Inflammatory macrophage treated with lipopolysaccharide for 1 hour (primary cell): ENCODE data around the gene COL17A1.

Experiments
- DNase-seq, 2 donors: peaks; one replicate each; pipeline ENCODE4 v3.0.0-alpha.2; 2020 to 2022

The COL17A1 gene

DNA sequence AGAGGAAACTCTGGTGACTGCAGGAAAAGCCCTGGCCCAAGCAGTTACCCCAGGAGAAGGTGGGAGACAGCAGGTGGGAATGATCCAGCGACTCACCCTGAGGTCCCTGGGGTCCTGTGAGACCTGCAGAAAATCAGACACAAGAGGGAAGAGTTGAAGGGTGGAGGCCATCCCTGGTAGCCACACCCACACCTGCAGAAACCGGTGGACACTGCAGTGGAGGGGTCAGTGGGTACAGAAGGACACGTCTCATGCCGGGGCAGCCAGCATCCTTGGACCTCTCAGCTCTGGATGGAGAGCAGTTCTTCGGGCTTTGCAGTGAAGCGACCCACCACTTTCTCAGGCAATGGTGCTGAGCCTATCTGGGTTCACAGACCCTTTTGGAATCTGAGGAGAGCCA lies 39.0 kb downstream of the COL17A1 start:
- DNase-seq: no peak

DNA sequence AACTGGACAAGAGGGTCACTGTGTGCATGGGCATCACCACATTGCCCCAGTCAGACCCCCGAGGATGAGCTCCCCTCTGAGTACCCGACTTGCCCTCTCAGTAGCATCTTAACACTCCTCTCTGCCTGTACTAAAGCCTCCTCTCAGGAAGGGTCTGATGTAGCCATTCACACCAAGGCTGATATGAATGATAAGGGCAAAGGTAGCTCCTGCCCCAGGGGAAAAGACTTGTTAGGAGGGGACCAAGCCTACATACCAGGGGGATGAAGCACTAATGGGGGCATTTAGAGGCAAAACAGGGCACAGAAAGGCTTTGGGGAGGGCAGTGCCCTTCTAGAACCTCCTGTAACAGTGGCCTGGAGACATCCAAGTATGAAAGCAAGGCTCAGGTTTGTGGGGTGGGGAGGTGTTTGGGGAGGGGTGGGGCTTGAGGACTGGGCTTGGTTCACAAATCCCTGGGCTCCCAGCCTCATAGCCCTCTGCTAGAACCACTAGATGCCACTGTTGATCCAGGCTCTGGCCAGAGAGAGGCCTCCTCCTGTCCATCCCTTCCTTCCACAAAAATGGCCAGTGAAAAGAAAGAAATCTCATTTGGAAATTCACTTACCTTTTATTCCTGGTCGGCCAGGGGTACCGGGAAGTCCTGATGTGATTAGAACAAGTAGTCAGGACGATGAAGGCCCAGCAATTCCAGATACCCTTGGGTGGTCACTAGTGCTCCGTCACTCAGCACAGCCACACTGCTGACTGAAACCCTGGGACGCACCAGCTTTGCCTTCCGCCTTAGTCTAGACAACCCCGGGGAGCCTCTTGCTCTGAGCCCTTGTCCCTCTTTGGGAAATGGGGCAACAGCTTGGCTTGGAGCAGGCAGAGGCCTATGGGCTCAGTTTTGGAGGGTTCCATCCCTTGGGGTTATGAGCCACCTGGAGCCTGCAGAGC lies 40.3 kb downstream of the COL17A1 start:
- peak; percentile 19 to 40 for DNase-seq

DNA sequence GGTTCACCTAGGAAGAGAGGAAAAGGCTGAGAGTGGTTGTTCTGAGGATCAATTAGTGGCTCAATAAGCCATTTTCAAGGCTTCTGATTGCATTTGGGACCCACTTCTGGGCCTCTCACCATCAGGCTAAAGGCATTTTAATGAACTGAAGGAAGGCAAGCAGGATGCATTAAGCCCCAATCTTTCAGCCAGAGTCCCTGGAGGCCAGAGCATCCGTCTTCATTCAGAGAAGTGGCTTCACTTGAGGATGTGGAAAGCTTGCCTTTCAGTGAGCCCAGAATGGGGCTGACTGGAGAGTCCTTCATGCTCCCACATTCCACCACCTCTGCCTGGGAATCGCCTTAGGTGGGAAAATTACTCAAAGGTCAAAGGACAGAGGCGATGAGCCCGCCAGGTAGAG lies 41.8 kb downstream of the COL17A1 start:
- no peak for DNase-seq

DNA sequence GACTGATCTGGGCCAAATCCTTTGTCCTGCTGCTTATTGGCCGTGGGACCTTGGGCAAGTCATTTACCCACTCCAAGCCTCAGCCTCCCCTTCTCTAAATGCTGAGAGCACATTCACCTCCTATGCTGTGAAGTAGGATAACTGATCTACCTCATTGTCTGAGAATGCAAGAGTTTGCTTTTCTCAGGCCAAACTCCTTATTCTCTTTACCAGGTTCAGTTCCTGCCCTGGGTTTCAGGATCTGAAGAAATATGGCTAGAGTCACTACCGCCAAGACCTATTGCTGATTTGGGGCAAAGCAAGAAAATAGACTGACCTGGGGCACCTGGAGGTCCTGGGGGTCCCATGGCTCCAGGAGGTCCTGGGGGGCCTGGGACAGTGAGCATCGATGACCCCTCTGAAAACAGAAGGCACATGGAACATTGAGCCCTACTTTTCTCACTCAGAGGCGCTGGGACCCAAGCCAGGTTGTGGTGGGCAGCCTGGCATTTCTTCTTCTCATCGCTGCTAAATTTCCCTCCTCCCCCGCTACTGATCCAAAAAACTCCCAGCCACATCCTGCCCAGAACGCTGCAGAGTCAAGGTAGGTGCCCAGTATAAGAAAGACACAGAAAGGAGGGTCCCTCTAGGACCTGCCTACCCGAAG lies 42.4 kb downstream of the COL17A1 start:
- DNase-seq: no peak

DNA sequence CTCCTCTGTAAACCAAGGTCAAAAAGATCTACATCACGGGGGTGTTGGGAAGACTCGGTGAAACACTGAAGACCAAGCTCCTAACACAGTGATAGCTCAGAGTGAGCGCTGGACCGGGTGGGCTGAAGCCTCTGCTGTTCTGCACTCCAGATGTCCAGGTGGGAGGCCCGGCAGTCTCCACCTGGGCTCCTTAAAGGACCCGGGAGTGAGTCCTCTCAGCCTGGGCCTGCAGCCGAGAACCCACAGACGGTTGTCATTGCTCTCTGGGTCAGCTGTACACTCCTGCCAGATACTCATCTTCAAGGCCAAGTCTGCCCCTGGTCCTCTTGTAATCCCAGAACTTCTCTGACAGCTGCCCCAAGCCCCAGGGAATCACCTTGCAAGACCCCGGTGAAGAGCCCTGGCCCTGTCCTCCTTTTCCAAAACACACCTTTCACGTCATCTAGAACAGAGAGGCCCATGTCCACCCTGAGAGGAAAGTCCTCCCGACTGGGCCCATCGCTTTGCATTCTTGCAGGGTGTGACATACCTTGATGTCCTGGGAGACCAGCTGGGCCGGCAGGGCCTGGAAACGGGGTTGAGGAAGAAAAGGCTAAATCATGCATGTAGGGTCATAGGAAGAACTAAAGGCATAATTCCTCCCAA lies 43.7 kb downstream of the COL17A1 start:
- no peak for DNase-seq

DNA sequence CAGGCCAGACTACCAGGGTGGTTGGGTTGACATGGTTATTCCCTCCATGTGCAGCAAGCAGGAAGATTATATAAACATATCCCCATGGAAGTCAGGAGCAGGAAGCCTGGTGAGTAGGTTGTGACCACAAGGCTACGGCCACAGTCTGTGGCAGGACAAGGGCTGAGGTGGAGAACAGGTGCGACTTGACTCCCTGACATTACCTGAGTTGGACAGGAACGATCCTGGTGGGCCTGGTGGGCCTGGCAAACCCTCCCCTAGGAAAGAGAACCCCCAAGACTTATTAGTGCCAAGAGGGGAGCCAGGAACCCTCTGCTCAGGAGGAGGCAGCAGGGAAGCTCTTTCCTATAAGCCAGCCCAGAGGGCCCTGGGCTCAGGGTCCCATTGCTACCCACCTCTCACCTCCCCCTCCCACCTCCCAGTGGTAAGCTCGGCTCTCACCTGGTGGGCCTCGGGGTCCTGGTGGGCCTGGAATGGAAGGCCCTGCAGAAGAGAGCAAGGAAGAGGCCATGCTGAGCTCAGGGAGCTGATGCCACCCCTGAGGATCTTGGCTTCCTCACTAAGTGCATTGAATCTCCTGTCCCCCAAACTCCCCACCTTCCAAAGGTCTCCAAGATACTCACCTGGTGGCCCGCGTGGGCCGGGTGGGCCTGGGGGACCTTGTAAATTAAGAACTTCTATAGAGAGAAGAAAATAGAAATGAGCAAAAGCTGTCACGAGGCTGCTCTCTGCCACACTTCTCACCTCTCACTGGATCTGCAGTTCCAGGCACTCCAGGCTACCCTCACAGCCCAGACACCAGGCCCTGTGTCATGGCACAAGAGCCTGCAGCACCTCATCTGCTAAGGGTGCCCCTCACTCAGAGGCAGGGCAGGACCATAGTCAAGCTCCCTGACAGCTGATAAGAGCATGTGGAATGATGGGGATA lies 44.6 kb downstream of the COL17A1 start:
- DNase-seq: no peak

DNA sequence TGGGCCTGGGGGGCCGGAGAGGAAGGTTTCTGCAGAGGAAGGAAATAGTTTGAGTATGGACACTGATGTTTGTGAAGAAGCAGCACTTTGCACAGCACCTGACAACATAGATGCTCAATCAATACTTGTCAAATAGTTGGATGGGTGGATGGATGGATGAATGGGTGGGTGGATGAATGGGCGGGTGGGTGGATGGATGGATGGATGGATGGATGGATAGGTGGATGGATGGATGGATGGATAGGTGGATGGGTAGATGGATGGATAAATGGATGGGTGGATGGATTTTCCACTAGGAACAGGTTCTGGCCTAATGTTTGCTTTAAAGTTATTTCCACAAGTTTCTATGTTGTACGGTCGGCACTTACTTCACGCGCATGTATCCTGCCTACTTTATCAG lies 45.3 kb downstream of the COL17A1 start:
- no peak for DNase-seq

DNA sequence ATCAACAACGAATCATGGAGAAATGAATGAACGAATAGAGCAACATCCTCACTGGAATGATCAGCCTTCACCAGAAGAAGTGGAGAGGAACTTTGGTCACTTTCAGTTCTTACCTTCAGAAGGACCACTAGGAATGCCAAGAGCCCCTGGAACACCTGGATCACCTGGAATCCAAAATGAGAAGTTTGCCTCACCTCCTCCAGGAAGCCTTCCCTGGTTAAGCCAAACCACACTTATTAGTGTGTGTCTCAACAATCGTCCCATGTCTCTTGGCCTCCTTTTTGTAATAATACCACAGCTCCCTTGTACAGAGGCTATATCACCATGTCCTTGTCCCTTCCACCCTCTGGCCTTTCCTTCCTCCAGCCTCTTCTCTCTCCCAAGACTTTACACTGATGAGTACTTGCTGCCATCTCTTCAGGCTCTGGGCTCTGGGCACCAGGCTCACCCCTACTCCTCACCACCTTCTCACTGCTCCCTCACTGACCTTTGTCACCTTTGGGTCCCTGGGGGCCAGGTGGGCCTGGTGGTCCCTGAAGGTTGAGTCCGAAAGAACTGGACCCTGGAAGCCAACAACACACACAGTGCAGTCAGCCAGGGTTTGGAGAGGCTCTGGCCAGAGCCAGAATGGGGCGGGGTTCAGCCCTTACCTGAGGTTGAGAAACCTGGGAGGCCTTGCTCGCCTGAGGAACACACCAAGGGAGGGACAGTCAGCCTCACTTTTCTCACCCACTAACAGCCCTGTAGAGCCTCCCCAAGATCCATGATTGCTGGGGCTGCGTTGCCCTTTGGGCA lies 46.5 kb downstream of the COL17A1 start:
- DNase-seq: no peak

DNA sequence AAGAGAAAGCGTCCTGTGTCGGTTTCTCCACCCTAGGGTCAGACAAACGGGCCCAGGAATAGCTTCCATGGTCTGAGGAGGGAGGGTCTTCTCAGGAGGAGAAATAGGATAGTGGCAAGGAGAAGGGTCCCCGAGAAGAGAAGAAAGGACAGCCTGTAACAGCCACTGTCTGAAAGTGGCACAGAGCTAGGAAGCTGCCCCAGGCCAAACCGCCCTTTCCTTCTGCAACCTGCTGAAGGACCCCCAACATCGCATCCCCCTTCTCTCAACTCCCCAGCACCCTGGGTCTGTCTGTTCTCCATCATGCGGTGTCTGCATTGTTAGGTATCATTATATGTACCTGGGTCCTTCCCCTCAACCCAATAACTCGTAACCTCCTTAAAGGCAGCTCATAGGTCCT lies 47.1 kb downstream of the COL17A1 start:
- no peak for DNase-seq

DNA sequence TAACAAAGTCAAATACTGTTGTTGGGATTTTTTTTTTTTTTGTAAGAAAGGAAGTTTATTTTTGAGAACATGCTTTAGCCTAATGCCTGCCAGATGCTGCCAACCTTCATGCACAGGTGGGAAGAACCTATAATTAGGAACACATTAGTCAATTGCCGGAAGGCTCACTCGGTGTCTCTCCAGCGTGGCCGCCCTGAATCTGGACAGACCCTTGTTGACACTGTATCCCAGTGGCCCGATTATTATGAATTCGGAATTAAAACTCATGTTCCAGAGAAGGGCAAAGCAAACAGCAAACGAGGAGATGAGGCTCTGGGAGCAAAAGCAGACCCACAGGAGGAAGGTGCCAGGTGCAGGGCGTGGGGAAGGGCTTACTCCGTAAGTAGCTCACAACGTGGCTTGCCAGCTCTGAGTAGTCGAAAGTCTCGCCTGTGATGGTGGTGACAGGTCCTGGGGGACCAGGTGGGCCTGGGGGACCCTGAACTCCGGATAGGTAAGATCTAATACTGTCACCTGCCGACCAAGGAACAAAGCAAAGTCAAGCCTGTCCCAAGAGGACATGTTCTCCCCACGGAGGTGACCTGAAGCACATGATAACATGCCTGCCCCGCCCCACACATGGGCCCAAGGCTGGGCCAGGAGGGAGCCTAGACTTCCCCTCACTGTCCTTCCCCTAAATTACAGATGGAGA lies 48.3 kb downstream of the COL17A1 start:
- no peak for DNase-seq

DNA sequence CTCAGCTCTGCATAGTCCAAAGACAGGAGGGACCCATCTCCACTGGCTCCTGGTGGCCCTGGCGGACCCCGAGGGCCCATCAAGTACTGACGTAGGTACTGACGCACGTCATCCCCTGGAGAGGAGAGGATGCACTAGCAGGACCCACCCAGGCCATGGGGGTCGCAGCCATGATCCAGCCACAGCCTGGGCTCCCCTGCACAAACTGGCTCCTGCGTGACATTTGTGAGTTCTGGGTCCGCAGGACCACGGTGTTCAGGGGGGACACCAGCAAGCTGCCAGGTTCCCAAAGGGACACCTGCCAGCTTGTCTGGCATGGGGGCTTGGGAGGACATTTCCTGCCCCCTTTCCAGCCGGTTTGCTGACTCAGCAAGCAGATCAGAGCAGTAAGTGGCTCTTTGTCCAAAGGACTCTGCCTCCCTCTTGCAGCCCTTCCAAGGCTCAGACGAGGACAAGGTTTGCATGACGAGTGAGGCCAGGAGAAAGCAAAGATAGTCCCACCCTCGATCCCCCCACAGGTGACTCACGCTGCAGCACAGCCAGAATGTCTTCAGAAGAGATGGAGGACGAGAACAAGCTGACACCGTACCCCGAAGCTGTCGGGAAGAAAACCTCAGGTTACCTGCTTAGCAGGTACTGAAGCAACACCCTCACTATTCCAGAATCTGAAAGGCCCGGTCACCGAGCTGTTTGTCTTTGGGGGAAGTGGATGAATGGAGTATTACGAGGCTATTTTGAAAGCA lies 49.0 kb downstream of the COL17A1 start:
- DNase-seq: no peak

DNA sequence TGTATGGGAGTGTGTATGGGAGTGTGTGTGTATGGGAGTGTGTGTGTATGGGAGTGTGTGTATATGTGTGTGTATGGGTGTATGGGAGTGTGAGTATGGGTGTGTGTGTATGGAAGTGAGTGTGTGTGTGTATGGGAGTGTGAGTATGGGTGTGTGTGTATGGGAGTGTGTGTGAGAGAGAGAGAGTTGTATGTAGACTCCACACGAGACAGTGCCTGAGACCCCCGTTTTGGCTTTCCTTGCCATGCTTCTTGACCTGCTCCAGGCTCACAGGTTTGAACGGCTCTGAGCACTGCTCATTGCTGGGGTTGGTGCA lies 49.7 kb downstream of the COL17A1 start:
- DNase-seq: no peak

DNA sequence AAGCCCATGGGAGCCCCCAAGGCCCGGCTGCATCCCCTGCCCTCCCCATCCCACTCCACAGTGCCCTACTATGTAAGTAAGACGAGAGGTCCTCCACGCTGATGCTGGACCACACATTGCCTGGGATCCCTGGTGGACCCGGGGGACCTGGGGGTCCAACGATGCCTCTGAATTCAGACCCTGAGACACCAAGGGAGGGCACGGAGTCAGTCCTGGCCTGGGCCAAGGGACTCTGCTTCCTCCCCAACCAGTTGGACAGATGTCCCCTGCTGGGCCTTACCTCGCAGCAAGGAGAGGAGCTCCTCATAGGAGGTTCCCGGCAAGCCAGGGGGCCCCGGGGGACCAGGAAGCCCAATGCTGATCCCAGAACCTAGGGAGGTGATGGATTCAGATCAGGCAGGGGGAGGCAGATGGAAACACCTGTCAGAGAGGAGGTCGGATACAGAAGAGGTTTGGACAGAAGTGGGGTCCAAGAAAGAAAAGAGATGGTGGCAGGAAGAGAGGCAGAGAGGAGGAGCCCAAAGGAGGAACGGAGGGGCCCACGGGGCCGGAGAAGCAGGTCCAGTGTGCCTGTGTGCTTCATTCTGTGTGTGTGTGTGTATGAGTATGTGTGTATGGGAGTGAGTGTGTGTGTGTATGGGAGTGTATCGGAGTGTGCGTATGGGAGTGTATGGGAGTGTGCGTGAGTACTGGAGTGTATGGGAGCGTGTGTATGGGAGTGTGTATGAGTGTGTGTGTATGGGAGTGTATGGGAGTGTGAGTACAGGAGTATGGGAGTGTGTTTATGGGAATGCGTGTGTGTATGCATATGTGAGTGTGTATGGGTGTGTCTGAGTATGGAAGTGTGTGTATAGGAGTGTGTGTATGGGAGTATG lies 50.2 kb downstream of the COL17A1 start:
- DNase-seq: no peak

DNA sequence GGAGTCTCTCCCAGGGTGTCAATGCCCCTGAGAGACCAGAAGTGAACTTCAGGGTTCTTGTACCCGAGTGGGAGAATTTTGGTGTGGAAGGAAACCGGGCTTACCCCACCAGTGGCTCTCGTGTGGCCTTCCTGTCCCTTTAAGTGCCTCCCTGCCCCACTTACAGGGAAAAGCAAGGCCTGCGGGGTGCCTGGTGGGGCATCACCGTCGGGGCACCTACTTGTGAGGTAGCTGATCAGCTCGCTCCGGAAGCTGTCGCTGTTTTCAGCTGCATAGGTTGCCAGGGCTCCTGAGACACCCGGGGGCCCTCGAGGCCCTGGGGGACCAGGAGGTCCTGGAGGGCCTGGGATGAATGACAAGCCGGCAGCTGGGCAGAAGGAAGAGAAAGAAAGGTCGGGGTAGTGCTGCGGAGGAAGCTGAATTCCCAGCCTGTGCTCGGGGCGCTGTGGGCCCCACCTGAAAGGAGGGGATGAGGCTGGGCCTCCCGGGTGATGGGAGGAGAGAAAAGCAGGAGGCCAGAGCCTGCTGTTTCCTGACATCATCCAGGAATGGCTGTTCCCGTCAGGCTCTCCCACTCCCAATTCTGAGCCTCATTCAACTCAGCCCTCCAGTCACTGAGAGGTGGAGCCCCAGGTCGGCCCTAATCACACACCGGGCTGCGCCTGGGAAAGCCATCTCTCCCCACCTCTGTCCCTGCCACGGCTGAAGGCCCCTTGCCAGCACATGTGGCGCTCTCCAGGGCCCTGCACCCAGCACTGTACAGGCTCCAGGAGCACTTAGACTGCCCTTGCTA lies 51.1 kb downstream of the COL17A1 start:
- DNase-seq: no peak

DNA sequence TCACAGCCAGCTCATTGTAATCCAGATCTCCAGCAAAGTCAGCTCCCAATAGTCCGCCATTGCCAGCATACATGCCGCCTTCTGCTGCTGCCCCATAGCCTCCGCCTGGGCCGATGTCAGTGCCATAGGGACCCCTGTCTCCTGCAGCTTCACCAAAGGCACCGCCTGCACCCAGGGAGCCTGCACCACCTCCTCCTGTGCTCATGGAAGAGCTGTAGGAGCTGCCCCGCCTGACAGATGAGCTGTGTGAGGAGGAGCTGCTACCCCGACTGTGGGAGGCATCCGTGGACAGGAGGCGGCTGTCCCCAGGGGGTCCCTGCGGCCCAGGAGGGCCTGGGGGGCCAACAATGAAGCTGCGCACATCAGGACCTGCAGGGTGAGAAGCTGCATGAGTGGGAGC lies 51.7 kb downstream of the COL17A1 start:
- DNase-seq: no peak

DNA sequence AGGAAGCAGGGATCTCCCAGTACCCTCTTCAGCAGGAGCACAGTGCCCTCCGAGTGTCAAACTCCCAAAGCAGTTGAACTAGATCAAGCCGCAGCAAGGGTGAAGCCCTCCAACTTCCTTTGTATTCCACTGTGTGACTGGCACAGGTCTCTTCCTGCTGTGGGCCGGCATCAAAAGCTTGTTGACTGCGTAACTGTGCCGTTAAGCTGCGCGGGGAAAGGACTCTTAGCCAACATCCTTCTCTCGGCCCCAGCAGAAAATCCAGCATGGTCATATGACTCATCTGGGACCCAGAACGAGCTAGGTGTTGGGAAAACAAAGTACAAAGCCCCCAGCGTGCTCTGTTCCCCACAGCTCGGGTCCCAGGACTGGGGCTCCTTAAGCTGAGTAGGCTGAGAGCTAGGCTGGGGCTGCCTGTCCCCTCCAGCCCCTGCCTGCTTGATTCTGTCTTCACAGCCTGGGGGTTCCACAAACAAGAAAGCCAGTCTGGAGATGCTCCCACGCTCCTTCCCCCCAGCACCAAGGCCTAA lies 52.2 kb downstream of the COL17A1 start:
- no peak for DNase-seq

DNA sequence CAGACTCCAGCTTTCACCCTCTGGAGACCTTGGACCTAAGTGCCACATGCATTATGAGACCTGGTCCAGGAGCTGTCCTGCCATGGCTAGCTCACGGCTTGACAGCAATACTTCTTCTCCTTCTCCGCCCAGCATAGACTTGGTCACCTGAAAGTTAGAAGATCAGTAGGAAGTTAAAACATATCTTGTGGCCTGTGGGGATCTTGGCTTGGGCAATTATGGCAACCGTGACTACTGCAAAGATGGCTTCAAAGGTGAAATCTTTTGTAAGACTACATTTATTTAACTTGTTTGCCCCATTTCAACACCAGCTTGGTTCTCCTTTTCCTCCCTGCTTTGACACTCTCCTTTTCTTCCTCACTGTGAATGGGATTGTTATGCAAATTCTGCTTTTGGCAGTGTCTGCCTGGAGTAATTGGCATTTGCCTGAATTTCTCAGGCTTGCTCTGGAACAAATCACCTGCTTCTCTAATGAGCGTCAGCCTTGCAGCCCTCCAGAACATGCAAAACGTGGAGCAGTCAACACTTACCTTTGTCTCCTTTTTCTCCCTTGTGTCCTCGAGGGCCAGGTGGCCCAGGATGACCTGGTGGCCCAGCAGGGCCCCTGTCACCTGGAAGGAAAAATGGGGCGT lies 53.4 kb downstream of the COL17A1 start:
- peak in 1 of 2 donors; percentile 4 for DNase-seq

DNA sequence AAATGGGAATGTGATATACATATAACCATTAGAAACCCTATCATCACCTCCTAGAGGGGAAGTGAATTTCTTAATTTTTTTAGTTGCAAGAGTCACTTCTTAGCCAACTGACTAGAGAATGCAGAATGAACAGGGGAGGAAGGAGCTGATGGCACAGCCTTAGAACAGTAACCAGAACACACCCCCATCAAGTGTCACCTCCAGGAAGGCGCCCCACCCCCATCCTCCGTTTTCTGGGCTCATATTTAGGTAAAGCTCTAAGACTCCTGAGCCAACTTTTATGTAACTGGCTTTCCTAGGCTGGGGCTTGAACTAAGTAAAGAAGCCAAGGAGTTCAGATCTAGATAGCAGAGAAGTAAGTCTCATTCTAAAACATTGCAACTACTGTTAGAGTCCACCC lies 54.0 kb downstream of the COL17A1 start:
- peak in 1 of 2 donors; percentile 8 for DNase-seq
